Left lung (tissue), 10 donors: ENCODE results near the gene CIZ1. TPM values are rescaled to one million over a fixed set of nuclear protein-coding genes. Genes with fewer than 3 reads are reported as not detected.

ENCODE experiments used
- ATAC-seq: fragments of 200-7000 bp; cut with Tn5 transposase; one replicate; pipeline ENCODE4 v1.9.1; 2020; ENCODE audit warnings: moderate library complexity
- DNase-seq, 4 donors: peaks; one replicate each; pipeline ENCODE4 v3.0.0-alpha.2; 2013 to 2020
- H3K27ac ChIP-seq, 2 donors: fragments of 200-600 bp; sonication (generic) in 1 of 2; one replicate each; pipeline versions ENCODE4 v1.5.0 to v1.8.0; 2020 to 2021
- H3K27me3 ChIP-seq, 2 donors: fragments of 200-600 bp; sonication (generic) in 1 of 2; one replicate each; pipeline versions ENCODE4 v1.5.0 to v1.8.0; 2020 to 2021
- H3K36me3 ChIP-seq, 2 donors: fragments of 200-600 bp; sonication (generic) in 1 of 2; one replicate each; pipeline versions ENCODE4 v1.5.0 to v1.8.0; 2020 to 2021
- H3K4me1 ChIP-seq, 2 donors: fragments of 200-600 bp; one replicate each; pipeline ENCODE4 v1.8.0; 2021
- H3K4me3 ChIP-seq, 2 donors: fragments of 200-600 bp; sonication (generic) in 1 of 2; one replicate each; pipeline versions ENCODE4 v1.5.0 to v1.8.0; 2020 to 2021; ENCODE audit warnings: mild to moderate bottlenecking in 1 of 2
- H3K9me3 ChIP-seq, 2 donors: fragments of 200-600 bp; sonication (generic) in 1 of 2; one replicate each; pipeline versions ENCODE4 v1.5.0 to v1.8.0; 2020 to 2021
- intact Hi-C, 2 donors: fragments of 100-400 bp; cut with DNase I; formaldehyde crosslinking; loops; one replicate each; pipeline versions ENCODE4 v1.11.2 to v1.14.2; 2022
- polyA plus RNA-seq, 6 donors: library from polyadenylated mRNA; unstranded; fragments of 120-200 nt; gene quantifications; one replicate each; pipeline ENCODE4 v1.2.1, GENCODE V29; 2013; ENCODE audit not compliant: insufficient read length in 6 of 6
- total RNA-seq, 2 donors: library from RNA; stranded (reverse); fragmentation: NEBNext Ultra II Directional; extraction: Animal tissue kit (Norgen Biotek cat#: 25700); gene quantifications; one replicate each; pipeline ENCODE4 v1.2.1, GENCODE V29; 2021
- TF ChIP-seq, protein P1 (sequence below), 2 donors: fragments of 200-600 bp; sonication (generic) in 1 of 2; IDR thresholded peaks; one replicate each; pipeline versions ENCODE4 v1.5.0 to v1.8.0; 2021; ENCODE audit warnings: antibody characterized with exemption in 2 of 2
- donor health status: DM: no; HTN: yes; CAD: no.
- donor health status: DM: no; HTN: no; CAD: no.

The CIZ1 gene
- total and polyA plus RNA-seq, 8 donors = 102 to 163 (median 143) TPM

DNA sequence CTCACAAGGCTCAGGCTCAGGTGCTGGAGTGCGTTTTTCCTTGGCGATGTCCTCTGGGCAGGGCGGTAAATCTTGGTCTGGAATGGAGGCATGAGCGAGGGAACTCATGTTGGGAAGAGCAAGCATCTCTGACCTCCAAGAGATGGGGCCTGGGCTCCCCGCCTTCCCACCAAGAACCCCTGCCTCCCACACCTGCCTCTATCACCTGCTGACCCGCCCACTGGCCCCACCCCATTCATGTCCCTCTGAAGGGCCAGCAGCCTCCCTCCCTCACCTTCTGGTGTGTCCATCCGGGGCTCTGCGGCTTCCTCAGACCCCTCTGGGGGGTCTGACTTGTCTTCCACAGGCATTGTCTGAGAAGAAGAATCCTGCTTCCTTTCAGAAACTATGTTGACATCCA lies 10.9 kb downstream of the CIZ1 start:
- H3K36me3 ChIP-seq = peaks cover 4 to 91% of the 10 kb centered on the region in 2 donors
- H3K27ac ChIP-seq = no peak overlapping the region
- peaks cover 0 to 7% of the 10 kb centered on the region in 2 donors for H3K9me3 ChIP-seq
- TF ChIP-seq, protein P1, sequence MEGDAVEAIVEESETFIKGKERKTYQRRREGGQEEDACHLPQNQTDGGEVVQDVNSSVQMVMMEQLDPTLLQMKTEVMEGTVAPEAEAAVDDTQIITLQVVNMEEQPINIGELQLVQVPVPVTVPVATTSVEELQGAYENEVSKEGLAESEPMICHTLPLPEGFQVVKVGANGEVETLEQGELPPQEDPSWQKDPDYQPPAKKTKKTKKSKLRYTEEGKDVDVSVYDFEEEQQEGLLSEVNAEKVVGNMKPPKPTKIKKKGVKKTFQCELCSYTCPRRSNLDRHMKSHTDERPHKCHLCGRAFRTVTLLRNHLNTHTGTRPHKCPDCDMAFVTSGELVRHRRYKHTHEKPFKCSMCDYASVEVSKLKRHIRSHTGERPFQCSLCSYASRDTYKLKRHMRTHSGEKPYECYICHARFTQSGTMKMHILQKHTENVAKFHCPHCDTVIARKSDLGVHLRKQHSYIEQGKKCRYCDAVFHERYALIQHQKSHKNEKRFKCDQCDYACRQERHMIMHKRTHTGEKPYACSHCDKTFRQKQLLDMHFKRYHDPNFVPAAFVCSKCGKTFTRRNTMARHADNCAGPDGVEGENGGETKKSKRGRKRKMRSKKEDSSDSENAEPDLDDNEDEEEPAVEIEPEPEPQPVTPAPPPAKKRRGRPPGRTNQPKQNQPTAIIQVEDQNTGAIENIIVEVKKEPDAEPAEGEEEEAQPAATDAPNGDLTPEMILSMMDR (IDR thresholded peaks at IDR 0.05) = no peak
- intact Hi-C loops = no loop called here
- ATAC-seq (no peak), DNase-seq (no peak)
- H3K27me3 ChIP-seq = no peaks in the 10 kb centered on the region
- H3K4me3 ChIP-seq = no peak overlapping the region
- no peaks in the 10 kb centered on the region for H3K4me1 ChIP-seq

GRCh38 chr9:128180001-128180400 lies 11.4 kb downstream of the CIZ1 start:
- Histone ChIP-seq H3K36me3 (peaks cover 4 to 91% of the 10 kb centered on the region in 2 donors), H3K27ac (no peak overlapping the region), H3K9me3 (peaks cover 0 to 7% of the 10 kb centered on the region in 2 donors), H3K27me3 (no peaks in the 10 kb centered on the region), H3K4me1 (no peaks in the 10 kb centered on the region), H3K4me3 (no peak overlapping the region)
- no peak for DNase-seq
- TF ChIP-seq, protein P1 (IDR thresholded peaks at IDR 0.05) = no peak
- intact Hi-C loops = no loop called here
- no peak for ATAC-seq

- DNase-seq = no peak
- H3K27me3 ChIP-seq = no peaks in the 10 kb centered on the region
- H3K27ac ChIP-seq = no peak overlapping the region
- peaks cover 0 to 7% of the 10 kb centered on the region in 2 donors for H3K9me3 ChIP-seq
- H3K4me3 ChIP-seq = no peak overlapping the region
- H3K4me1 ChIP-seq = no peaks in the 10 kb centered on the region
- TF ChIP-seq, protein P1 (IDR thresholded peaks at IDR 0.05) = no peak
- intact Hi-C loops = no loop called here
- no peak for ATAC-seq
- H3K36me3 ChIP-seq = peaks cover 4 to 91% of the 10 kb centered on the region in 2 donors
Observed at GRCh38 chr9:128178806-128179431, 12.5 kb downstream of the CIZ1 start.

DNA sequence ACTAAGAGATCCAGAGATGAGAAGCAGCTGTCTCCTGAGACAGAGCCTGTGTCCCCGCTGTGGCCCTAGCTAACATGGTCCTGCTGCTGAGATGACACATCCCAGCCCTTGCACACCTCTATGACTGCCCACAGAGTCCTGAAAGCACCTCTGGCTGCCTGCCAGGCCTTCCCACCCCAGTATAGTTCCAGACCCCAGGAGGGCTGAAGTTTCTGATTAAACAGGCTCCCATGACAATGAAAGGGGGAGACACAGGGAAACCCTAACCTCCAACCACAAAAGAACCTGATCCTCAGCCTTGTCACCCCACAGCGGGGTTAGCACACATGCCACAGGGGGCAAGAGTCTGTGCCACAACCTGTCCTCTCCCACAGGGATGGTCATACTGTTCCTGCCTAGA lies 15.6 kb downstream of the CIZ1 start:
- DNase-seq (no peak), ATAC-seq (no peak)
- Histone ChIP-seq H3K36me3 (peaks cover 4 to 81% of the 10 kb centered on the region in 2 donors), H3K27me3 (no peaks in the 10 kb centered on the region), H3K9me3 (peaks cover 0 to 7% of the 10 kb centered on the region in 2 donors), H3K4me1 (no peaks in the 10 kb centered on the region), H3K27ac (no peak overlapping the region), H3K4me3 (no peak overlapping the region)
- TF ChIP-seq, protein P1 (IDR thresholded peaks at IDR 0.05) = no peak
- intact Hi-C loops = no loop called here

DNA sequence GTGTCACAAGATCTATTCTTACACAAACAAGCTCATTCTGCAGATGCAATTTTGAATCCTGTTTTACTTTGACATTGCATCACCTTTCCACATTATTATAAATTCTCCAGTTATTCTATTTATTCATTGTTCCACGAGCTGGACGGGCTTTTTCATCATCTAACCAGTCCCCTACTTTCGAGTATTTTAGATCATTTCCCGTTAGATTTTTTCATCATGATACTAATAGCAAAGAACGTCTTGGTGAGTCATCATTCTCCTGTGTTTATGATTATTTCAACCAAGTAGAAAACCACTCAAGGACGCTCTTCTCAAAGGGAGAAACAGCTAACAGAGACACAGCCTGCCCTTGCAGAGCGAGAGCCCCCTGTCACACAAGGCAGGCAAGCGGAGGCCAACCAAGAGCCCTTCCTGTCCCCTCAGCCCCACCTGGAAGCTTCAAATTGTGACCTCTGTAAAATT lies 16.2 kb downstream of the CIZ1 start:
- Histone ChIP-seq H3K27ac (no peak overlapping the region), H3K9me3 (peaks cover 0 to 7% of the 10 kb centered on the region in 2 donors), H3K4me1 (no peaks in the 10 kb centered on the region), H3K36me3 (peaks cover 4 to 81% of the 10 kb centered on the region in 2 donors), H3K4me3 (no peak overlapping the region), H3K27me3 (no peaks in the 10 kb centered on the region)
- TF ChIP-seq, protein P1 (IDR thresholded peaks at IDR 0.05) = no peak
- intact Hi-C loops = no loop called here
- DNase-seq = no peak
- ATAC-seq = no peak
